ENCODE measurements around the gene MCF2L. TPM values are rescaled to one million over a fixed set of nuclear protein-coding genes. Genes with fewer than 3 reads are reported as not detected.

MCF2L gene
- total RNA-seq, 2 donors from 2014 or later, result 0.56 to 0.74 TPM

DNA sequence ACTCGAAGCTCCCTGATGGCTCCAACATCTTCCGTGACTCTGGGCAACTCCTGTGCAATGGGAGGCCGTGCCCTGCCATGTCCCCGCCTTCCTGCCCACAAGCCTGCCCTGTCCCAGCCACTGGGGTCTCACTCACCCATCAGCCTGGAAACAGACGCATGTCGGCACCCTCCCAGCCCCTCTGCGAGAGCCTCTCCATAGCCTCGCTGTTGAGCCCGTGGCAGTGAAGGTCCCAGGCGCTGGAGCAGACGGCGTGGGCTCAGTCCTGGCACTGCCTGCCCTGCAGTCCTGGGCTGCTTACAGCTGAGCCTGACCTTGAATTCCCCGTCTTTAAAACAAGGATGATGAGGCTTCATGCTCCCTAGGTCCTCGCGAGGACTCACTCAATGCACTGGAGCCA, 37.0 kb downstream of the MCF2L start:
- Mint-ChIP-seq H3K27me3 (peaks cover 3 to 5% of the 10 kb centered on the region in 2 donors), H3K36me3 (no peaks in the 10 kb centered on the region), H3K4me1 (ENCODE audit: low read depth in 2 of 2) (peaks cover 5 to 10% of the 10 kb centered on the region in 2 donors), H3K27ac (peak overlapping the region in 1 of 2 donors; percentile 79), H3K9me3 (peaks cover 3% of the 10 kb centered on the region), H3K4me3 (no peak overlapping the region)
- DNase-seq (ENCODE audit: low spot score) (no peak), ATAC-seq (no peak)

DNA sequence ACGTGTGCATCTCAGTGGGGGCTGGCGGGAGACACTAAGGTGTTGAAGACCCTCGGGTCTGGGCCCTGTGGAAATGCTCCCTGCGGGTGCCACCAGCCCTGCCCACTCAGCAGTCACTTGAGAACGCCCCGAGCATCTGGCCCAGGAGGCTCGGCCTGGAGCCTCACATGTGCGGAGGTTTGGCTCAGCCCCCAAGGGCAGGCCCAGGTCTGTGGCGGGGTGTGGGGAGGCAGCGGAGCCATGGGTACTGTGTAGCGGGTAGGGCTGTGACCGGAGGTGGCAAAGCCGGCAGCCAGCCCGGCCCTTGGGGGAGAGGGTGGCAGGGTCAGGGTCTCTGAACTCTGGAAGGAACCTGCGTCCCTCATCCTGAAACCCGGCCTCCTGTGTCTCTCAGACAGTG, 37.6 kb downstream of the MCF2L start:
- ATAC-seq (no peak), DNase-seq (ENCODE audit: low spot score) (no peak)
- H3K9me3 Mint-ChIP-seq, result peaks cover 3% of the 10 kb centered on the region
- H3K27ac Mint-ChIP-seq, result no peak overlapping the region
- no peak overlapping the region for H3K4me3 Mint-ChIP-seq
- no peaks in the 10 kb centered on the region for H3K36me3 Mint-ChIP-seq
- H3K27me3 Mint-ChIP-seq, result peaks cover 7 to 9% of the 10 kb centered on the region in 2 donors
- peaks cover 5 to 14% of the 10 kb centered on the region in 2 donors for H3K4me1 Mint-ChIP-seq (ENCODE audit: low read depth in 2 of 2)

DNA sequence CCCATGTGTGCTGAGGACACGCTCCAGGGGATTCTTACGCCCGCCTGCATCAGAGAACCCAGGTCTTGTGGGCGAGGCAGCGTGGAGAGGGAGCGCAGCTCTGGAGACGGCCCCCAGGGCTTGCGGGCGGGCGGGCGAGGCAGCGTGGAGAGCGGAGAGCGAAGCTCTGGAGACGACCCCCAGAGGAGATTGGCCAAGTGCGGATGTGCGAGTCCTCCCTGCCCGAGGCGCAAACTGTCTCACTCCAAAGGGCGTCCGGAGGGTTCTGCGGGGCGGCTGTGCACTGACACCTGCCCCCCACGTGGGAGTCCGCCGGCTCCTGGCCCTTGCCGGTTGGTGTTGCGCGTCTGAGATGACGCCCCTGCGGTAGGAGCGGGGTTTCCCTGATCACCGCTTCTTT, 39.8 kb downstream of the MCF2L start:
- Mint-ChIP-seq H3K4me3 (no peak overlapping the region), H3K9me3 (peaks cover 3% of the 10 kb centered on the region), H3K4me1 (ENCODE audit: low read depth in 2 of 2) (peaks cover 5 to 14% of the 10 kb centered on the region in 2 donors), H3K27me3 (peaks cover 7 to 9% of the 10 kb centered on the region in 2 donors), H3K27ac (no peak overlapping the region), H3K36me3 (no peaks in the 10 kb centered on the region)
- DNase-seq (ENCODE audit: low spot score) (no peak), ATAC-seq (no peak)

DNA sequence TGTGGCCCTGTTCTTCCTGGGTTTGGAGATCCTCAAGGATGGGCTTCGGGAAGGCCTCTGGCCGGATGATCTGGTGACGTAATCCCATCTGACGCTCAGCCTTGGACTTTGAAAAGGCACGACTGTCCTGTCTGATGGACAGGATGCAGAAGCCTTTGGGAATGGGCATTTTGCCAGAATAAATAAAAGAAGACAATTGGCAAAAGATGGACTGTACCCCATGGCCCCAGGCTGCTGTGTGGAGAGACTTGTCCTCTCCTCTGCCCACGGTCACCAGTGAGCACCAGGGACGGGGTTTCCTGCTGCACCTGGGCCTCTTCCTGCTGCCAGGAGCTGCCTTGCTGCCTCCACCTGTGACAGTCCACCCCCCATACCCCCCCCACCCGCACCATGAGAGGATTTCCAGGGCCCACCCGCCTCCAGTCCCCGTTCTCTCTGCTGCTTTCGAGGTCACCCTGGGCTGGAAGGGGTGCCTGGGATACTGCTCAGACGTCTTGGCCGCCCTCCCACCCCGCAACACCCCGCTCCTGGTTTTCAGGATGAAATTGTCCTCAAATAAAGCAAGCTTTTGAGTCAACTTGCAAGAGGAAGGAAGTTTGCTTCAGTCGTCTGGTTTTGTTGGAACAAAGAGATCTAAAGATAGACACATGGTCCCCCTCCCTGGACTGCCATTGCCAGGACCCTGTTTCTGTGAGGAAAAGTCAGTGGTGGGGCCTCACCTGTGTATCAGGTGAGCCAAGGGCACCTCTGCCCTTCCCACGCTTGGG, 40.9 kb downstream of the MCF2L start:
- H3K4me3 Mint-ChIP-seq, result no peak overlapping the region
- peaks cover 5 to 10% of the 10 kb centered on the region in 2 donors for H3K4me1 Mint-ChIP-seq (ENCODE audit: low read depth in 2 of 2)
- peaks cover 7 to 9% of the 10 kb centered on the region in 2 donors for H3K27me3 Mint-ChIP-seq
- no peak overlapping the region for H3K27ac Mint-ChIP-seq
- H3K36me3 Mint-ChIP-seq, result no peaks in the 10 kb centered on the region
- no peak for ATAC-seq
- peaks cover 3% of the 10 kb centered on the region for H3K9me3 Mint-ChIP-seq
- no peak for DNase-seq (ENCODE audit: low spot score)

DNA sequence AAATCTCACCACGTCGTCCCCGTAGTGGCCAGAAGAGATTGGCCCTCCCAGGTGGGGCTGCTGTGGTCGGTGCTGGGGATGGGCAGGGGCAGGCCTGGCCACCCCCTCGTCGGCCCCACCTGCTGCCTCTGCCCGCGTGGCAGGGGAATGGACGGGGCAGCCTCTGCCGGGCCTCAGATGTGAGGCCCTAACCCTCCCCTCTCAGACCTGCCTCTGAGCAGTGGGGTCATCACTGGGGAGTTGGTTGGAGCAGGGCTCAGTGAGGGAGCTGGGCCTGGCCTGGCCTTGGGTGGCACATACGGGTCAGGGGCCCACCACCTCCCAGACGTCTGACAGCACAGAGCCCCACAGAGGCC, 41.5 kb downstream of the MCF2L start:
- no peak for ATAC-seq
- Mint-ChIP-seq H3K27ac (no peak overlapping the region), H3K36me3 (no peaks in the 10 kb centered on the region), H3K4me3 (no peak overlapping the region), H3K9me3 (peaks cover 2% of the 10 kb centered on the region), H3K27me3 (peaks cover 7 to 9% of the 10 kb centered on the region in 2 donors), H3K4me1 (ENCODE audit: low read depth in 2 of 2) (peaks cover 2 to 6% of the 10 kb centered on the region in 2 donors)
- DNase-seq (ENCODE audit: low spot score), result no peak

DNA sequence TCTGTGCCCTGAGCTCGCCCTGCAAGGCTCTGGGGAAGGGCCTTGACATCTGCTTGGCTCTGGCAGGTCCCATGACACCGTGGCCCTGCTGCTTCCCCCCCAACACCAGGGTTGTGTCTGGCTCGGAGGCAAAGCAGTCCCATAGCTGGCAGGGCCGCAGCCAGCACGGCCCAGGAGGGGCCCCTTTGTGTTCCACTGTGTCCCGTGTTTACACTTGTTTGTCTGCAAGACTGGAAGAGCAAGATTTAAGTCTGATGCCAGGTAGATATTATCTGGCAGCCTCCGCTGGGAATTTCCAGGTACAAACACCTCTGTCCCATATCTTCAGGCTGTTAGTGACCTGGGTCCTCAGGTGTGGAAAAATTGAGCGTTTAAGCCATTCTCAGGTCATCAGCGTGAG, 44.3 kb downstream of the MCF2L start:
- H3K36me3 Mint-ChIP-seq, result no peaks in the 10 kb centered on the region
- DNase-seq (ENCODE audit: low spot score) (no peak), ATAC-seq (no peak)
- no peak overlapping the region for H3K27ac Mint-ChIP-seq
- no peak overlapping the region for H3K4me3 Mint-ChIP-seq
- peaks cover 0 to 4% of the 10 kb centered on the region in 2 donors for H3K4me1 Mint-ChIP-seq (ENCODE audit: low read depth in 2 of 2)
- H3K27me3 Mint-ChIP-seq, result peaks cover 7 to 9% of the 10 kb centered on the region in 2 donors
- H3K9me3 Mint-ChIP-seq, result no peaks in the 10 kb centered on the region

DNA sequence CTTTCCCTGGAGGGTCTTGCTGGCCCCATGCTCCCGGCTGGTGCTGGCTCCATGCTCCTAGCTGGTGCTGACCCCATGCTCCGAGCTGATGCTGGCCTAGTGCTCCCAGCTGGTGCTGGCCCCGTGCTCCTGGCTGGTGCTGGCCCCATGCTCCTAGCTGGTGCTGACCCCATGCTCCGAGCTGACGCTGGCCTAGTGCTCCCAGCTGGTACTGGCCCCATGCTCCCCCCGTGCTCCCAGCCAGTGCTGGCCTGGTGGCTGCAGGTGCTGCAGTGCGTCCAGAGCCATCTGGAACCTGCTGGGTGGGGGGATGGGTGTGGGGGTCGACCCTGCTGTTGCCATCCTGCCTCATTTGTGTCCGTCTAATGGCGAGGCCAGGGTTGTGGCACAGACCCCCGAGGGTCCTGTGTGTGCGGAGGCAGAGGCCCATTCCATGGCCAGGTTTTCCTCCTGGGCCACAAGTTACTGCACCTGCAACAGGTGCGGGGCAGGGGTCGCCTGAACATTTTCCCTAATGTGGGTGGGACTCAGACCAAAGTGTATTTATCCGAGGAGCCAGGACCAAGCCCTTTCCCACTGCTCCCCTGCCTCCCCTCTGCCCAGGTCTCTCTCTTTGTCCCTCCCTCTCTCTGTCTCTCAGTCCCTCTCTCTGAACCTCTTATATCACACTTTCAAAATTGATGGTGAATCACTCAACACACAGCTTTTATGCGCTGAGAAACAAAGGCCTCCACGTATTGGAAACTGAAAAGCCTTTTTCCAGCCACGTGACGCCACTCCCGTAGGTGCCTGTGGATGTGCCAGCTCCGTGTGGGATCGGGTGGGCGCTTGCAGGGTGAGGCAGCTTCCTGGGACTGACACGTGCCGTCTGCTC, 45.1 kb downstream of the MCF2L start:
- Mint-ChIP-seq H3K9me3 (no peaks in the 10 kb centered on the region), H3K4me1 (ENCODE audit: low read depth in 2 of 2) (peaks cover 0 to 4% of the 10 kb centered on the region in 2 donors), H3K27me3 (peaks cover 7 to 9% of the 10 kb centered on the region in 2 donors), H3K36me3 (no peaks in the 10 kb centered on the region), H3K4me3 (no peak overlapping the region), H3K27ac (no peak overlapping the region)
- ATAC-seq (no peak), DNase-seq (ENCODE audit: low spot score) (no peak)

DNA sequence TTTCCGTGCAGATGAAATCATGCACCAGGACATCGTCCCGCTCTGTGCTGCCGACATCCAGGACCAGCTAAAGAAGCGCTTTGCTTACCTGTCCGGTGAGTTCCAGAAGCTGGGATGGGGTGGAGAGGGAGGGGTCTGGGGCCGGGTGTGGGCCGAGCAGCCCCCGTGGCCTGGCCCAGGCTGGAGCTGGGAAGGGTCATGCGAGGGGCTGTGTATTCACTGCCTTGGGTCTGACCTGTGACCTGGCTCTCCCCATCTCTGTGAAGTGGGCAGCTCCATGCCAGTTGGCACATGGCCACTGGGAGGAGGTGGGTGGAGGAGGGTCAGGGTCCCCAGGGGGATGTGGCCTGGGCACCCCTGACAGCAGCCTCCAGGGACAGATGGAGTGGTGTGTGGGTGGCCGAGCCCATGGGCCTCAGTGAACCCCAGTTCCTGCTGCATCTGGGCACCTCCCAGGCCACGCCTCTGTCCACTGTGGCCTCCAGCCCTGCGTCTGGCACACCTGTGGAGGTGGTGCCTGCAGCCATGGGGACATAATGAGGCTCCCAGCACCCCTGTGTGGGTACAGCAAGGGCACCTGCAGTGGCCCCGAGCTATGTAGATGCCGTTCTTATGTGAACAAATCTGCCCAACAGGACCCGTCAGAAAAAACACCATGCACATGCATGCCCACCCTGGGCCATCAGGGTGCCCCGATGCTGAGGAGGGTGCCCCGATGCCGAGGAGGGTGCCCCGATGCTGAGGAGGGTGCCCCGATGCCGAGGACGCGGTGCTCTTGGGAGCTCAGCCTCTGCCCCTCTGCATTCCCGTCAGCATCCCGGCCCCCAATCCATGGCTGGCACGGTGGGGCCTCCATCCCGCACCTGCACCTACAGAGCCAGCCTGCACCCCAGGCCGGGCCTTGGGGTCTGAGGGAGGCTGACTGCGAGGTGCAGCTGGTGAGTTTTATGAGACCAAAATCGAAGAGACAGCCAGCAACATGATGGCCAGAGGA, 46.0 kb downstream of the MCF2L start:
- H3K4me1 Mint-ChIP-seq (ENCODE audit: low read depth in 2 of 2), result peaks cover 0 to 4% of the 10 kb centered on the region in 2 donors
- DNase-seq (ENCODE audit: low spot score) (no peak), ATAC-seq (peak; percentile 21 to 34)
- H3K27me3 Mint-ChIP-seq, result peaks cover 7 to 9% of the 10 kb centered on the region in 2 donors
- no peaks in the 10 kb centered on the region for H3K9me3 Mint-ChIP-seq
- H3K4me3 Mint-ChIP-seq, result no peak overlapping the region
- no peaks in the 10 kb centered on the region for H3K36me3 Mint-ChIP-seq
- no peak overlapping the region for H3K27ac Mint-ChIP-seq

DNA sequence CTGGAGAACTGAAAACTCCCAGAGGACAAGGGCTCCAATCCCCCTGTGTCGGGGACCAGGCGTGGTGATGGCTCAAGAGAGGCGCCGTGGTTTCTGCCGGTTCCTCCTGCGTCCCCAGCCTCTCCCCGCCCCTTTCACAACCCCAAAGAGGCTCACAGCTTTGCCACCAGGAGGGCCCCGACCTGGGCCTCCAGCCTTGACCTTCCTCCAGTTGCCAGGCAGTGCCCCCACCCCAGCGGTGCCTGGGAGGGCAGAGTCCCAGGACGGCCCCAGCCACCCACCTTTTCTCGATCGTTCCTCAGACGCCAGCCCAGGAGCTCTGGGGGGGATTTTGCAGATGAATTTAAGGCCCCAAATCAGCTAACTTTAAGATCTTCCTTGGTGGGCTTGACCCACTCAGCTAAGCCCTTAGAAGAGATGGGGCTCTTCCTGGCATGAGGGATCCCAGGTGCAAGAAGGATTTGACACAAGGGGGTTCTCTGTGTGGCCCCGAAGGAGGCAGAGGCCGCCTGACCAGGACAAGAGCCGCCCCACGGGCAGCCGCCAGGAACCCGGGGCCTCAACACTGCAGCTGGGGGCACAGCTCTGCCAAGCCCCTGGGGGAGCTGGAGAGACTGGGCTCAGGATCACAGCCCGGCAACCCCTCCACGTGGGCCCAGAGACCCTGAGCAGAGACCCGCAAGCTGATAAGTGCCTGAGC, 47.0 kb downstream of the MCF2L start:
- Mint-ChIP-seq H3K27me3 (peaks cover 4 to 5% of the 10 kb centered on the region in 2 donors), H3K27ac (no peak overlapping the region), H3K4me3 (no peak overlapping the region), H3K9me3 (no peaks in the 10 kb centered on the region), H3K4me1 (ENCODE audit: low read depth in 2 of 2) (peaks cover 6 to 10% of the 10 kb centered on the region in 2 donors), H3K36me3 (no peaks in the 10 kb centered on the region)
- no peak for DNase-seq (ENCODE audit: low spot score)
- no peak for ATAC-seq

DNA sequence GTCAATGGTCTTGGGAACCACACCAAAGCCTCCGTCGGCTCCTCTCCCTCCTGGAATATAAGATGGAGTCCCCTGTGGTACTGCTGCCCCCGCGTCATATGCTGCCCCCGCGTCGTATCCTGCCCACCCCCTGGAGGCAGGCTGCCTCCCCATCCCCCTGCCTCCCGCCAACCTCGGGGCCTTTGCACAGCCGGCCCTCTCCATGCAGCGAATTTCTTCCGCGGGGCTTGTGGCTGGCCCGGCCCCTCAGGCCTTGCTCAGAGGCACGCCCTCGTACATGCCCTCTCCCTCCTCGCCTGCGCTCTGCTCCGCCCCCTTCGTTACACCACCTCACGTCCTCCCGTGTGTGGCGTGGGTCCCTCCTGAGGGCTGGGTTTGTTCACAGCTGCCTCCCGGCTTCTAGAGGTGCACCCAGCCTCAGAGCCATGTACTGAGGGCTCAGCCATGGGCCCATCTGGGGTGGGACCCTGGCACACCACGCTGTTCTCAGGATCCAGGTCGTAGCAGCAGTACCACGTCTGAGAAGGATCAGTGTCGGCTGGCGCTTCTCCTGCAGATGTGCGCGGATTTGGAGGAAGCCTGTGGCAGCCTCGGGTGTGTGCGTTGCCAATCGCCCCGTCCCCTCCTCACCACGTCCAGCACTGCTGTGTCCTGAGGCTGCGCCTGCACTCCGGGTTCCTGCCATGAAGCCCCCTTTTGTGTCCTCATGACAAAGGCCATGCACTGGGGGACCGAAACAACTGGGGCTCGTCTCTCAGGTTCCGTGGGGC, 47.7 kb downstream of the MCF2L start:
- H3K36me3 Mint-ChIP-seq, result no peaks in the 10 kb centered on the region
- no peaks in the 10 kb centered on the region for H3K9me3 Mint-ChIP-seq
- DNase-seq (ENCODE audit: low spot score), result no peak
- no peak for ATAC-seq
- no peaks in the 10 kb centered on the region for H3K27me3 Mint-ChIP-seq
- peaks cover 6 to 7% of the 10 kb centered on the region in 2 donors for H3K4me1 Mint-ChIP-seq (ENCODE audit: low read depth in 2 of 2)
- H3K27ac Mint-ChIP-seq, result no peak overlapping the region
- no peak overlapping the region for H3K4me3 Mint-ChIP-seq

DNA sequence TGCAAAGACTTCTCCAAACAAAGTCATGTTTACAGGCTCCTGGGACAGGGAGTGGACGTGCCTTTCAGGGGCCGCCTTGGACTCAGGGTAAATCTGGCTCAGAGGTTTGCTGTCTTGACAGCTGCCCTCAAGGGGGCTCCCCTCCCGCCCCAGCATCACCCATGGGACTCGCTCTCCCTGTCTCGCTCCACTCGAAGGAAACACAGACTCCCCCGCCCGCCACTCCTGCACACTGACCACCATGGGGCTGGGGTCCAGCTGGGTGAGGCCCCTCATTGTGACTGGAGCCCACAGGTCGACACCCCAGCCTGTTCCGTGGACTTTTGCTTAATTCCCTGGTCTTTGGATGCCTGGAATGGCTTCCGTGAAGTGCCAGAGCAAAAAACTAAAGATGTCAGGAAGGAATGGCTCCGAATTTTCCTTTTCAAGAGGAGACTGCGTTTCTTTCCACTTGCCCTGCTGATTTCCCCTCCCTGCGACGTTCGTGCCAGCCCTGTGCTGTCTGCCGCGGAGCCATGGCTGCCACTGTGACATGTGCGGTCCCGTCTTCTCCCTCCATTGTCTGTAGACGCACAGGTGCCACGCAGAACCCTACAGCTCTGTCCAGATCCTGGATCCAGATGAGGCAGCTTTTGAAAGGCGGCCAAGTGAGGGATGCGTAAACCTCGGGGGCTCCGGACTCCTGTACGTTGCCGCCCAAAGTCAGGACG, 48.6 kb downstream of the MCF2L start:
- no peaks in the 10 kb centered on the region for H3K36me3 Mint-ChIP-seq
- ATAC-seq, result no peak
- no peak overlapping the region for H3K4me3 Mint-ChIP-seq
- peaks cover 6 to 7% of the 10 kb centered on the region in 2 donors for H3K4me1 Mint-ChIP-seq (ENCODE audit: low read depth in 2 of 2)
- H3K27me3 Mint-ChIP-seq, result no peaks in the 10 kb centered on the region
- DNase-seq (ENCODE audit: low spot score), result no peak
- H3K9me3 Mint-ChIP-seq, result no peaks in the 10 kb centered on the region
- no peak overlapping the region for H3K27ac Mint-ChIP-seq
